ENCODE measurements around the gene CYP4A11. TPM values are rescaled to one million over a fixed set of nuclear protein-coding genes. Genes with fewer than 3 reads are reported as not detected.
A peak's percentile ranks its signal among the peaks of the same experiment; 100 is the strongest.
"Not testable (repeated sequence)": the region's sequence is repeated elsewhere in the genome, so short reads cannot be mapped to it uniquely, and the experiment has no call there.

The CYP4A11 gene
- total and polyA plus RNA-seq, 4 experiments from 2014 or later: not detected

DNA sequence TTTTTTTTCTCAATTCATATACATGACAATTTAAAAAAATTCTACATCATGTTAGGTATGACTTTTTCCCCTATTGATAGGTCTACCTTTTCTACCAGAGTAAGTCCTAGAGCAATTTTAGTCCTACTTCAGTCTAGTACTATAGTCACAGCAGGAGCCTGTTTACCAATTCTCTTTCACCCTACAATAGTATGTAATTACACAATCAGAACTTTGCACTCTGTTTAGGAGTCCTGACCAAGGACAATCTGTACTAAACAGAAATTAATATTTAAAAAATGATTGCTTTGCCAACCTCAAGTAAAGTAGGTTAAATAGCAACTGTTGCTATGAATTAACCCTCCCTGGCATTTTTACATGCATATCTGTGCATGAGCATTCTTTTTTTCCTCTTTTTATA is 810 bp upstream of the CYP4A11 start:
- H3K4me1 ChIP-seq (ENCODE audit: insufficient read depth, low read length): no peaks in the 10 kb centered on the region
- no peak overlapping the region for H3K4me3 Mint-ChIP-seq
- H3K4me1 Mint-ChIP-seq: no peaks in the 10 kb centered on the region
- H3K27ac ChIP-seq (ENCODE audit: low read depth, low read length): no peak overlapping the region
- H3K27me3 Mint-ChIP-seq: peaks cover 8 to 9% of the 10 kb centered on the region in 2 donors
- ChIA-PET POLR2A (ENCODE audit: partially characterized antibody) (no interaction called here), CTCF (ENCODE audit: partially characterized antibody) (no interaction called here)
- H3K27ac Mint-ChIP-seq: no peak overlapping the region
- DNase-seq: no peak
- peaks cover 0 to 4% (median 0%) of the 10 kb centered on the region in 8 donors for H3K9me3 Mint-ChIP-seq
- H3K36me3 Mint-ChIP-seq: no peaks in the 10 kb centered on the region
- no peaks in the 10 kb centered on the region for H3K27me3 ChIP-seq (ENCODE audit: insufficient read depth, low read length)
- no peaks in the 10 kb centered on the region for H3K9me3 ChIP-seq (ENCODE audit: control insufficient read depth in 1 of 2, low read length in 2 of 2)
- intact Hi-C loops (cut with micrococcal nuclease): no loop called here
- H3K4me3 ChIP-seq (ENCODE audit: low read length in 2 of 2): no peak overlapping the region
- H3K36me3 ChIP-seq (ENCODE audit: insufficient read depth, low read length): no peaks in the 10 kb centered on the region

DNA sequence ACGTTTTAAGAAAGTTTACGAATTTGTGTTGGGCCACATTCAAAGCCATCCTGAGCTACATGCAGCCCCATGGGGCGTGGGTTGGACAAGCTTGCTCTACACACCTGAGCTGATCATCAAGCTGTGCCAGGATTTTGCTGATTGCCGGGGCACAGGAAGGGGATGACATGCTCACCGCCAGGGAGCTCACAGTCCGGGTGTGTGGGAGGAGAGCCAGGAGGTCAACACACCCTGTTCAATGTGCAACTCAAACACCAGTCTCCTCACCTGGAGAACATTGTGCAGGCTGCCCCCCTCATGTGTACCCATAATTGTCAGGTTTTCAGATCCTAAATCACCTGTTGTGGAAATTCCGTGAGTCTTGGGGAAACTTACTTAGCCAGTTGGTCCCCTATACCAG is 969 bp downstream of the CYP4A11 start:
- no peaks in the 10 kb centered on the region for H3K4me1 ChIP-seq (ENCODE audit: insufficient read depth, low read length)
- ChIA-PET CTCF (ENCODE audit: partially characterized antibody) (no interaction called here), POLR2A (ENCODE audit: partially characterized antibody) (no interaction called here)
- H3K9me3 Mint-ChIP-seq: peaks cover 0 to 4% (median 0%) of the 10 kb centered on the region in 8 donors
- no peak overlapping the region for H3K27ac ChIP-seq (ENCODE audit: low read depth, low read length)
- no peaks in the 10 kb centered on the region for H3K36me3 ChIP-seq (ENCODE audit: insufficient read depth, low read length)
- H3K4me3 Mint-ChIP-seq: no peak overlapping the region
- no peak for DNase-seq
- no peak overlapping the region for H3K4me3 ChIP-seq (ENCODE audit: low read length in 2 of 2)
- intact Hi-C loops (cut with micrococcal nuclease): no loop called here
- H3K36me3 Mint-ChIP-seq: no peaks in the 10 kb centered on the region
- H3K27me3 Mint-ChIP-seq: peaks cover 8 to 13% of the 10 kb centered on the region in 2 donors
- H3K4me1 Mint-ChIP-seq: no peaks in the 10 kb centered on the region
- H3K9me3 ChIP-seq (ENCODE audit: control insufficient read depth in 1 of 2, low read length in 2 of 2): no peaks in the 10 kb centered on the region
- H3K27ac Mint-ChIP-seq: no peak overlapping the region
- no peaks in the 10 kb centered on the region for H3K27me3 ChIP-seq (ENCODE audit: insufficient read depth, low read length)

DNA sequence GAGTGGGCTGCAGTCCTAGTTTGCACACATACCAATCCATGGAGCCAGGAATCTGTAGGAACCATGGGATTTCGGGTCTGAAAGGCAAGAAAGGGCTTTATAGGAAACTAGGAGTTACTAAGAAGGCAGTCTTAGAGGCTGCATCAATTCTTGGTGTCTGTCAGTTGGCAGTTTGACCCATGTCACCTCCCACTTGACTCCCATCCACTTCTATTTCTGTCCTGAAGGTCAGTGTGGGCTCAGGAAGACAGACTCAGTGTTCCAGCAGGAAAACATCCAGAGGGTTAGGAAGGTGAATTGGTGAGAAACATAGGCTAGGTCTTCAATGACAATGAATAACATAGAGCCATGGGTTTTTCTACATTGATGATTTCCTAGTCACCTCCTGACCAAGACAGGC is 4.0 kb downstream of the CYP4A11 start:
- Mint-ChIP-seq H3K27me3 (peaks cover 6 to 7% of the 10 kb centered on the region in 2 donors), H3K4me1 (no peaks in the 10 kb centered on the region), H3K9me3 (no peaks in the 10 kb centered on the region), H3K27ac (peak overlapping the region in 1 of 7 donors; percentile 15), H3K4me3 (no peak overlapping the region), H3K36me3 (no peaks in the 10 kb centered on the region)
- H3K27me3 ChIP-seq (ENCODE audit: insufficient read depth, low read length): no peaks in the 10 kb centered on the region
- intact Hi-C loops (cut with micrococcal nuclease): no loop called here
- no peaks in the 10 kb centered on the region for H3K4me1 ChIP-seq (ENCODE audit: insufficient read depth, low read length)
- ChIA-PET POLR2A (ENCODE audit: partially characterized antibody) (no interaction called here), CTCF (ENCODE audit: partially characterized antibody) (no interaction called here)
- DNase-seq: no peak
- no peaks in the 10 kb centered on the region for H3K36me3 ChIP-seq (ENCODE audit: insufficient read depth, low read length)
- H3K9me3 ChIP-seq (ENCODE audit: control insufficient read depth in 1 of 2, low read length in 2 of 2): no peaks in the 10 kb centered on the region
- no peak overlapping the region for H3K27ac ChIP-seq (ENCODE audit: low read depth, low read length)
- no peak overlapping the region for H3K4me3 ChIP-seq (ENCODE audit: low read length in 2 of 2)

DNA sequence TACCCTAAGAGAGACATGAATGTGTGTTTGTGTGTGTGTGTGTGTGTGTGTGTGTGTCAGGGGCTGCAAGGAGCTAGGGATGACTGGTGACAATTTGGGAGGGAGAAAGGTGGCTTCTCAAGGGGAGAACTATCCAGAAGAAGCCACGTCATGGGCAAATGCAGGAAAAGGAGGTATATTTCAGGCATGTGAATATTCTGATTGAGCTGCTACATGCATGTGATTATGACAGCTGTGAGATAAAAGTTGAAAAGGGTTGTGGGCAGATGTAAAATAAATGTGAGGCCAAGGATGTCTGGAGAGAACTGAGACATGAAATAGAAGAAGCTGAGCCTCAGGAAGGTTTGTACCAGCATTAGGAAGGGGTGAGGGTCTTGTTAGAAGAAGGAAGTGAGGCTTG is 4.5 kb downstream of the CYP4A11 start:
- no peaks in the 10 kb centered on the region for H3K36me3 Mint-ChIP-seq
- H3K36me3 ChIP-seq (ENCODE audit: insufficient read depth, low read length): no peaks in the 10 kb centered on the region
- H3K4me1 ChIP-seq (ENCODE audit: insufficient read depth, low read length): no peaks in the 10 kb centered on the region
- no peak overlapping the region for H3K4me3 ChIP-seq (ENCODE audit: low read length in 2 of 2)
- H3K9me3 ChIP-seq (ENCODE audit: control insufficient read depth in 1 of 2, low read length in 2 of 2): no peaks in the 10 kb centered on the region
- H3K27me3 ChIP-seq (ENCODE audit: insufficient read depth, low read length): no peaks in the 10 kb centered on the region
- DNase-seq: no peak
- peaks cover 6 to 7% of the 10 kb centered on the region in 2 donors for H3K27me3 Mint-ChIP-seq
- H3K4me1 Mint-ChIP-seq: no peaks in the 10 kb centered on the region
- POLR2A ChIA-PET (ENCODE audit: partially characterized antibody): no interaction called here
- H3K27ac ChIP-seq (ENCODE audit: low read depth, low read length): no peak overlapping the region
- CTCF ChIA-PET (ENCODE audit: partially characterized antibody): no interaction called here
- no peak overlapping the region for H3K27ac Mint-ChIP-seq
- intact Hi-C loops (cut with micrococcal nuclease): no loop called here
- no peaks in the 10 kb centered on the region for H3K9me3 Mint-ChIP-seq
- peak overlapping the region in 1 of 8 donors; percentile 38 for H3K4me3 Mint-ChIP-seq

DNA sequence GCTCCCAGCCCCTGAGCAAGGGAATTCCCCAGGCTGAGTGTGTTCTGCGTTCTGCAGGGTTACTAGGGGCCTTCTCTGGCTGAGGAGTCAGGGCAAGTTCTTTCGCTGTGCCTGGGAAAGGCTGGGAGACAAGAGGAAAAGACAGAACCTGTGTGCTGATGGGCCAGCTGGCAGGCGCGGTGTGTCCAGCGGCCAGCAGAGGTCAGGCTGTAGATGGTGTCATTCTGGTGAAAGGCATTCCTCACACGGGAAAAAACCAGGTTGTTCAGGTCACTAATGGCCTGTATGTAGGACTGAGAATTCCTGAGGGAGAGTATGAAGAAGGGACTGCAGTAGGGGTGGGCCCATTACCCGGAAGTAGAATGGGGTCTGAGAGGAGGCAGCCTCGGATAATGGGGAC is 6.4 kb downstream of the CYP4A11 start:
- POLR2A ChIA-PET (ENCODE audit: partially characterized antibody); H3K9me3 ChIP-seq (ENCODE audit: control insufficient read depth in 1 of 2, low read length in 2 of 2); H3K4me1 ChIP-seq (ENCODE audit: insufficient read depth, low read length); intact Hi-C loops (cut with micrococcal nuclease); H3K36me3 ChIP-seq (ENCODE audit: insufficient read depth, low read length); H3K4me1 Mint-ChIP-seq; H3K9me3 Mint-ChIP-seq; H3K27ac Mint-ChIP-seq; H3K27ac ChIP-seq (ENCODE audit: low read depth, low read length); CTCF ChIA-PET (ENCODE audit: partially characterized antibody); H3K27me3 ChIP-seq (ENCODE audit: insufficient read depth, low read length); DNase-seq; H3K36me3 Mint-ChIP-seq; H3K4me3 ChIP-seq (ENCODE audit: low read length in 2 of 2): not testable (repeated sequence)
- Mint-ChIP-seq H3K27me3 (peaks cover 12 to 14% of the 10 kb centered on the region in 2 donors), H3K4me3 (peak overlapping the region in 1 of 8 donors; percentile 8)

DNA sequence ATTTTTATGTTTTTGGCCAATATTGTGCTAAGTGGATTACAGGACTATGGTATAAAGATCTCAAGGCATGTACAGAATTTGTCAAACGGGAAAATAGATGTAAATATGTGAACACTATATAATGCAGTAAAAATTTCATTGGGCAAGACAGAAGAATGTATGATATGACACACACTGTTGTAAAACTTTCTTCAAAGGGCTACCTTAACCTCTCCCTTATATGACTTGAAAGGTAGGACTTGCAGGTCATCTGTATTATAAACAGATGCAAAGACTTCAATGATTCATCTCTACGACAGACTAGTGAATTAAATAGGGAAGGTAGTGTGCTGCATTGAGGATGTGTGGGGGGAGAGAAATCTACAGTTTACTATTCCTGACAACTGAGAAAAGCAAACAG is 9.3 kb downstream of the CYP4A11 start:
- POLR2A ChIA-PET (ENCODE audit: partially characterized antibody); intact Hi-C loops (cut with micrococcal nuclease); H3K4me1 ChIP-seq (ENCODE audit: insufficient read depth, low read length); H3K4me3 Mint-ChIP-seq; H3K27me3 ChIP-seq (ENCODE audit: insufficient read depth, low read length); H3K36me3 Mint-ChIP-seq; H3K27ac ChIP-seq (ENCODE audit: low read depth, low read length); H3K9me3 Mint-ChIP-seq; DNase-seq; H3K36me3 ChIP-seq (ENCODE audit: insufficient read depth, low read length); H3K27ac Mint-ChIP-seq; H3K9me3 ChIP-seq (ENCODE audit: control insufficient read depth in 1 of 2, low read length in 2 of 2); CTCF ChIA-PET (ENCODE audit: partially characterized antibody); H3K4me3 ChIP-seq (ENCODE audit: low read length in 2 of 2); H3K4me1 Mint-ChIP-seq: not testable (repeated sequence)
- H3K27me3 Mint-ChIP-seq: peaks cover 16 to 22% of the 10 kb centered on the region in 2 donors

DNA sequence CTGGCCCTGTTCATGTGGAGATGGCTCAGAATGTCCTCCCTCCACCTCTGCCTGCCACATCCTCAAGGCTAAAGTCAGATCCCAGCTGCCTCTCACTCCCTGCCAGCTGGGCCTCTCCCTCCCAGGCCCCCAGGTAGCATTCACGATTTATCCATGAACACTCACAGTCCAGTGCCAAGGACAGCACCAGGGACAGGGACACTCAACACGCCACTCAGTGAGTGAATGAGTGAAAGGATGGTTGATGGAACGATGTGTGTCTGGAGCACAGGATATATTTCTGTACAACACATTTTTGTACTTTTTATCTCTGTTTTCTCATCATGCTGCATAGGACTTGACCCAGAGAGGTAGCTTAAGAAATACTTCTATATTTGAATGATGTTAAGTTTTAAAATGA is 10.1 kb downstream of the CYP4A11 start:
- H3K9me3 Mint-ChIP-seq: peaks cover 0 to 2% (median 0%) of the 10 kb centered on the region in 8 donors
- ChIA-PET POLR2A (ENCODE audit: partially characterized antibody) (no interaction called here), CTCF (ENCODE audit: partially characterized antibody) (no interaction called here)
- intact Hi-C loops (cut with micrococcal nuclease): no loop called here
- Histone ChIP-seq H3K4me1 (ENCODE audit: insufficient read depth, low read length) (no peaks in the 10 kb centered on the region), H3K27me3 (ENCODE audit: insufficient read depth, low read length) (no peaks in the 10 kb centered on the region), H3K27ac (ENCODE audit: low read depth, low read length) (no peak overlapping the region), H3K9me3 (ENCODE audit: control insufficient read depth in 1 of 2, low read length in 2 of 2) (no peaks in the 10 kb centered on the region), H3K36me3 (ENCODE audit: insufficient read depth, low read length) (no peaks in the 10 kb centered on the region), H3K4me3 (ENCODE audit: low read length in 2 of 2) (no peak overlapping the region)
- DNase-seq: no peak
- no peak overlapping the region for H3K27ac Mint-ChIP-seq
- peaks cover 14 to 30% of the 10 kb centered on the region in 2 donors for H3K27me3 Mint-ChIP-seq
- no peak overlapping the region for H3K4me3 Mint-ChIP-seq
- no peaks in the 10 kb centered on the region for H3K4me1 Mint-ChIP-seq
- no peaks in the 10 kb centered on the region for H3K36me3 Mint-ChIP-seq

DNA sequence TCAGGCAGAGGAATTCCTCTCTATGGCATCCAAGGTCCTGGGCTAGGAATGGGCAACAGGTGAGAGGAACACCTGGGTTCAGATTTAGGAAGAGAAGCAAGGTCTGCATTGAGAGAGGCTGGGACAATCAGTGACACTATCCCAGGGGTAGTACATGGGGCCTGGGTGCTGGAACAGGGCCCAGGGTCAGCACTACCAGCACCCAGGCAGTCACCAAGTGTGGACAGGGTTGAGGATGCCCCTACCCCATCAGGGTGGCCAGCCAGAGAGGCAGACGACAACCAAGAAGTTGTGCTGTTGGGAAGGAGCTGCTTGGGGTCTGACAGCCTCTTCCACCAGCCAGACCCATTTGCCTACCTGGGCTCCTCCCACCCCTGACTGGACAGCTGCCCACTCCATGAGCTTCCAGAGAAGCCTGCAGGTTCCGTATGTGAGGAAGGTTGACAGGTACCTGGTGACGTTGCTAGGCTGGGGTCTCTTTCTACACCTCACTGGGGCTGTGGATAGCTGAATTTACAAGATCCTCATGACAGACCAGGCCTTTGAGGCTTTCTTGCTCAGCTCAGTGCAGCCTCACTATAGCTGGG is 13.9 kb downstream of the CYP4A11 start:
- H3K27me3 ChIP-seq (ENCODE audit: insufficient read depth, low read length): no peaks in the 10 kb centered on the region
- H3K36me3 ChIP-seq (ENCODE audit: insufficient read depth, low read length): no peaks in the 10 kb centered on the region
- intact Hi-C loops (cut with micrococcal nuclease): no loop called here
- CTCF ChIA-PET (ENCODE audit: partially characterized antibody): no interaction called here
- H3K4me3 ChIP-seq (ENCODE audit: low read length in 2 of 2): no peak overlapping the region
- H3K27ac Mint-ChIP-seq: no peak overlapping the region
- POLR2A ChIA-PET (ENCODE audit: partially characterized antibody): no interaction called here
- H3K9me3 ChIP-seq (ENCODE audit: control insufficient read depth in 1 of 2, low read length in 2 of 2): no peaks in the 10 kb centered on the region
- no peaks in the 10 kb centered on the region for H3K4me1 Mint-ChIP-seq
- peaks cover 0 to 26% (median 19%) of the 10 kb centered on the region in 8 donors for H3K9me3 Mint-ChIP-seq
- no peak overlapping the region for H3K27ac ChIP-seq (ENCODE audit: low read depth, low read length)
- DNase-seq: no peak
- no peaks in the 10 kb centered on the region for H3K36me3 Mint-ChIP-seq
- H3K4me1 ChIP-seq (ENCODE audit: insufficient read depth, low read length): no peaks in the 10 kb centered on the region
- H3K4me3 Mint-ChIP-seq: no peak overlapping the region
- H3K27me3 Mint-ChIP-seq: peaks cover 25 to 36% of the 10 kb centered on the region in 2 donors

All from CD4-positive, alpha-beta memory T cell (primary cell).